Neural cell (in vitro differentiated cells): ENCODE data around the gene COL23A1. TPM values are rescaled to one million over a fixed set of nuclear protein-coding genes. Genes with fewer than 3 reads are reported as not detected.

Experiments used
- H2AFZ ChIP-seq: fragments of 200-600, 300-800 bp; sonication (generic), shearing (Covaris generic); 2 replicates; pipeline ENCODE4 v1.6.0; 2014; ENCODE audit warnings: low read depth, mild to moderate bottlenecking, antibody characterized with exemption, low read length, moderate library complexity
- H3F3A ChIP-seq: fragments of 200-600 bp; shearing (Covaris generic); 2 replicates; pipeline ENCODE4 v1.6.1; 2016; ENCODE audit warnings: mild to moderate bottlenecking, moderate library complexity, mixed read lengths, antibody characterized with exemption, low read length; ENCODE audit not compliant: insufficient read depth, poor library complexity, severe bottlenecking
- H3K27ac ChIP-seq: fragments of 200-600, 300-800 bp; sonication (generic), shearing (Covaris generic); 2 replicates; pipeline ENCODE4 v1.5.1; 2014; ENCODE audit warnings: mild to moderate bottlenecking, low read length, moderate library complexity
- H3K27me3 ChIP-seq: fragments of 300-800, 200-600 bp; sonication (generic), shearing (Covaris generic); 2 replicates; pipeline ENCODE4 v1.6.0; 2014; ENCODE audit warnings: mild to moderate bottlenecking, low read depth, low read length, moderate library complexity; ENCODE audit not compliant: insufficient read depth
- H3K36me3 ChIP-seq: fragments of 300-800, 200-600 bp; sonication (generic), shearing (Covaris generic); 2 replicates; pipeline ENCODE4 v1.5.1; 2014; ENCODE audit warnings: mild to moderate bottlenecking, antibody characterized with exemption, low read length, moderate library complexity; ENCODE audit not compliant: insufficient read depth
- H3K4me2 ChIP-seq: fragments of 300-800, 200-600 bp; sonication (generic), shearing (Covaris generic); 2 replicates; pipeline ENCODE4 v1.6.0; 2014; ENCODE audit warnings: mild to moderate bottlenecking, low read length
- H3K4me3 ChIP-seq: fragments of 300-800, 200-600 bp; sonication (generic), shearing (Covaris generic); 2 replicates; pipeline ENCODE4 v1.5.1; 2014; ENCODE audit warnings: mild to moderate bottlenecking, low read length, moderate library complexity
- H3K79me2 ChIP-seq: fragments of 200-600 bp; shearing (Covaris generic); replicated peaks from 2 replicates; pipeline ENCODE4 v1.6.0; 2014; ENCODE audit warnings: mild to moderate bottlenecking, low read length, moderate library complexity; ENCODE audit not compliant: insufficient read depth
- H3K9ac ChIP-seq: fragments of 300-800, 200-600 bp; sonication (generic), shearing (Covaris generic); 2 replicates; pipeline ENCODE4 v1.6.1; 2016; ENCODE audit warnings: mild to moderate bottlenecking, low read length, mixed read lengths
- H3K9me2 ChIP-seq: fragments of 200-600 bp; shearing (Covaris generic); 2 replicates; pipeline ENCODE4 v1.6.1; 2016; ENCODE audit warnings: mild to moderate bottlenecking, low read length, mixed read lengths; ENCODE audit not compliant: insufficient read depth
- H3K9me3 ChIP-seq: fragments of 200-600, 300-800 bp; sonication (generic), shearing (Covaris generic); 2 replicates; pipeline ENCODE4 v1.6.1; 2016; ENCODE audit warnings: mild to moderate bottlenecking, mixed run types, low read length, moderate library complexity, mixed read lengths
- H4K20me1 ChIP-seq: fragments of 200-600 bp; shearing (Covaris generic); 2 replicates; pipeline ENCODE4 v1.6.1; 2016; ENCODE audit warnings: mild to moderate bottlenecking, mixed run types; ENCODE audit not compliant: insufficient read depth
- CTCF ChIP-seq: fragments of 450-650 bp; IDR thresholded peaks from 2 replicates; pipeline ENCODE4 v1.5.1; 2014; ENCODE audit warnings: antibody characterized with exemption, mild to moderate bottlenecking, moderate library complexity; ENCODE audit not compliant: poor library complexity, severe bottlenecking
- EP300 ChIP-seq: fragments of 450-650 bp; conservative IDR thresholded peaks from 2 replicates; pipeline ENCODE4 v1.6.1; 2014; ENCODE audit warnings: antibody characterized with exemption, mild to moderate bottlenecking, moderate library complexity; ENCODE audit not compliant: poor library complexity, severe bottlenecking
- EZH2 ChIP-seq: fragments of 200-600, 300-800 bp; shearing (Covaris generic), sonication (generic); IDR thresholded peaks from 2 replicates; pipeline ENCODE4 v1.6.1; 2014; ENCODE audit warnings: antibody characterized with exemption, low read length, borderline replicate concordance, mild to moderate bottlenecking; ENCODE audit not compliant: insufficient read depth, poor library complexity, severe bottlenecking
- MXI1 ChIP-seq: fragments of 450-650 bp; conservative IDR thresholded peaks from 2 replicates; pipeline ENCODE4 v1.6.1; 2014; ENCODE audit warnings: antibody characterized with exemption, mild to moderate bottlenecking; ENCODE audit not compliant: poor library complexity, severe bottlenecking
- POLR2AphosphoS5 ChIP-seq: IDR thresholded peaks from 2 replicates; pipeline ENCODE4 v1.6.1; 2012
- RAD21 ChIP-seq: fragments of 450-650 bp; conservative IDR thresholded peaks from 2 replicates; pipeline ENCODE4 v1.6.1; 2014; ENCODE audit warnings: antibody characterized with exemption, mild to moderate bottlenecking, moderate library complexity
- REST ChIP-seq: IDR thresholded peaks from 2 replicates; pipeline ENCODE4 v1.6.1; 2012; ENCODE audit warnings: borderline replicate concordance
- SMC3 ChIP-seq: fragments of 450-650 bp; conservative IDR thresholded peaks from 2 replicates; pipeline ENCODE4 v1.6.1; 2014; ENCODE audit warnings: antibody characterized with exemption, mild to moderate bottlenecking, moderate library complexity; ENCODE audit not compliant: poor library complexity
- TAF1 ChIP-seq: IDR thresholded peaks from 2 replicates; pipeline ENCODE4 v1.6.1; 2012; ENCODE audit warnings: low read depth
- polyA plus RNA-seq: library from polyadenylated mRNA; depleted of rRNA; stranded (reverse); fragments of >200 nt; gene quantifications from 2 replicates; pipeline ENCODE4 v1.2.3, GENCODE V29; 2014

The COL23A1 gene
- polyA plus RNA-seq, 1 donor from 2014 or later, result not detected

GRCh38 chr5:178583279-178583678, 6.9 kb downstream of the COL23A1 start:
- Histone ChIP-seq H3K36me3 (no peaks in the 10 kb centered on the region), H3K27me3 (peaks cover 13% of the 10 kb centered on the region), H3K9me3 (no peaks in the 10 kb centered on the region), H2AFZ (no peak overlapping the region), H3F3A (no peaks in the 10 kb centered on the region), H3K9ac (no peak overlapping the region), H4K20me1 (no peaks in the 10 kb centered on the region), H3K9me2 (no peaks in the 10 kb centered on the region), H3K79me2 (no peaks in the 10 kb centered on the region), H3K4me2 (no peak overlapping the region), H3K27ac (no peak overlapping the region), H3K4me3 (no peak overlapping the region)
- TF ChIP-seq EZH2, result no peak
- TF ChIP-seq POLR2AphosphoS5, result no peak
- TF ChIP-seq EP300, result no peak
- no peak for TF ChIP-seq CTCF
- no peak for TF ChIP-seq TAF1
- no peak for TF ChIP-seq RAD21
- TF ChIP-seq MXI1, result no peak
- no peak for TF ChIP-seq SMC3
- no peak for TF ChIP-seq REST

- H3K27me3 ChIP-seq, result peaks cover 8% of the 10 kb centered on the region
- no peaks in the 10 kb centered on the region for H3F3A ChIP-seq
- H2AFZ ChIP-seq, result no peak overlapping the region
- H3K9me2 ChIP-seq, result no peaks in the 10 kb centered on the region
- no peaks in the 10 kb centered on the region for H3K9me3 ChIP-seq
- no peak overlapping the region for H3K4me2 ChIP-seq
- H3K9ac ChIP-seq, result no peak overlapping the region
- TF ChIP-seq EZH2 (no peak), EP300 (no peak), CTCF (no peak), SMC3 (no peak), MXI1 (no peak), REST (no peak), TAF1 (no peak), POLR2AphosphoS5 (no peak)
- no peaks in the 10 kb centered on the region for H3K79me2 ChIP-seq
- no peaks in the 10 kb centered on the region for H4K20me1 ChIP-seq
- H3K27ac ChIP-seq, result no peak overlapping the region
- H3K36me3 ChIP-seq, result no peaks in the 10 kb centered on the region
- H3K4me3 ChIP-seq, result no peak overlapping the region
Measured at GRCh38 chr5:178582291-178582690, 7.9 kb downstream of the COL23A1 start.
